ENCODE data around the gene MSI1. TPM values are rescaled to one million over a fixed set of nuclear protein-coding genes. Genes with fewer than 3 reads are reported as not detected.

Gene MSI1
- not detected for polyA plus RNA-seq

DNA sequence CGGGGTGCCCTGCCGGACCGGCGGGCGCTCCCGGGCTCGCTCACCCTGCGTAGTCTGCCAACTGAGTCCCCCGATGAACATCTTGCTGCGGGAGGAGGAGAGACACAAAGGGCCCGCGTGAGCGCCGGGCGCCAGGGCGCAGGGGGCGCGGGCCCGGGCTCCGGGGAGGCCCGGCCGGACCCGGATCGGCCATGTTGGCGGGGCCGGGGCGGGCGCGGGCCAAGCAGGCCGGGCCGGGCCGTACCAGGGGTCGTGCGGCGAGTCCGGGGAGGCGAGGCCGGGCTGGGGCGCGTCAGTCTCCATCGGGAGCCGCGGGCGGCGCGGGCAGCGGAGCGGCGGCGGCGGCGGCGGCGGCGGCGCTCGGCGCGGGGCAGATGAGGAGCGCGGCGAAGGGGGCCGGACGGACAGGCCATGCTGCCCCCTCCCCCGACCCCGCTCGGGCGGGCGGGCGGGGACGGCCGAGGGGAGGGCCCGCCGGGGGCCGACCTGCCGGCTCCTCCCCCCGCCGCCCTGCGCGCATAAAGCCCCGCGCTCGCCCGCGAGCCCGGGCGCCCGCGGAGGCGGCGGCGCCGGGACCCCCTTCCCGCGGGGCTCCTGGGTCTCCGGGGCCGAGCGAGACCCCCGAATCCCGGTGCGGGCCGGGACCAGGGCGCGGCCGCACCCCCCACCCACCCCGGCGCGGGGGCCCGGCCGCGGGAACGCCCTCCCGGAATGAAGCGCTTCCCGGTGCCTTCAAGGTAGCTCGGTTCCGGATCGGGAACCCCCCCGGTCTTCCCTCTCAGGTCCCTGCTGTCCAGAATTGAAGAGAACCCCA lies at the start of gene MSI1:
TSS of gene MSI1 (minus strand) at position 376 of the 814 bp plus-strand sequence. CDS start at position 303, 73 bp downstream.
- no peak within 1 kb of the TSS for H3K27ac Mint-ChIP-seq
- peaks cover 1% of the 10 kb centered on the region for H3K36me3 Mint-ChIP-seq
- H3K27me3 Mint-ChIP-seq = peaks cover 57% of the 10 kb centered on the region
- H3K4me3 Mint-ChIP-seq = peak within 1 kb of the TSS; percentile 75 to 86 (median 78)
- H3K4me1 Mint-ChIP-seq = peaks cover 1 to 9% (median 8%) of the 10 kb centered on the region in 3 donors
- H3K9me3 Mint-ChIP-seq = no peaks in the 10 kb centered on the region

DNA sequence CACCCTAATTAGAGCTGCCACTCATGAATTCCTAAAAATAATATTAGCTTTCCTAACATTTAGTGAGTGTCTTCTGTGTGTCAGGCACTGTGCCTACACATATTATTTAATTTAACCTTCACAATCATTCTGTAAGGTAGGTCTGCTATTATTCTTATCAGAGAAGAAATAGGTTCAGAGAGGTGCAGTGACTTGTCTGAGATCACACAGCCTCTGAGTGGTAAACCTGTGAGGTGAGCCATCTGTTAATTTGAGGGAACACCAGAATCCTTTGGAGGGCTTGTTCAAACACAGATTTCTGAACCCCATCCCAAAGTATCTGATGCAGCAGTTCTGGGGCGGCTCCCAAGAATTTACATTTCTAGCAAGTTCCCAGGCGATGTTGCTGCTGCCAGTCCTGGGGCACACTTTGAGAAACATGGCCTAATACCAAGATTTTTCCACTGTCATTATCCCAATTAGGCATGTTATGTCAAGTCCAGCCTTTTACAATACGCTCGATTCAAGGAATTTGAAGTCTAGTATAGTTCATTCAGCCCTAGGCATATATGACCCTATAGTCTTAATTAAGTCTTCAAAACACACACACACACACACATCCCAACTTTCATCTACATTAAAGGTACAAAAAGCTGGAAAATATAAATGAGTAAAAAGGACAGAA lies 49.1 kb upstream of the MSI1 start:
- H3K36me3 Mint-ChIP-seq = no peaks in the 10 kb centered on the region
- H3K4me1 Mint-ChIP-seq = peaks cover 0 to 2% (median 0%) of the 10 kb centered on the region in 3 donors
- no peaks in the 10 kb centered on the region for H3K9me3 Mint-ChIP-seq
- peaks cover 8% of the 10 kb centered on the region for H3K27me3 Mint-ChIP-seq
- peak overlapping the region in 1 of 3 donors; percentile 73 for H3K27ac Mint-ChIP-seq
- H3K4me3 Mint-ChIP-seq = no peak overlapping the region

DNA sequence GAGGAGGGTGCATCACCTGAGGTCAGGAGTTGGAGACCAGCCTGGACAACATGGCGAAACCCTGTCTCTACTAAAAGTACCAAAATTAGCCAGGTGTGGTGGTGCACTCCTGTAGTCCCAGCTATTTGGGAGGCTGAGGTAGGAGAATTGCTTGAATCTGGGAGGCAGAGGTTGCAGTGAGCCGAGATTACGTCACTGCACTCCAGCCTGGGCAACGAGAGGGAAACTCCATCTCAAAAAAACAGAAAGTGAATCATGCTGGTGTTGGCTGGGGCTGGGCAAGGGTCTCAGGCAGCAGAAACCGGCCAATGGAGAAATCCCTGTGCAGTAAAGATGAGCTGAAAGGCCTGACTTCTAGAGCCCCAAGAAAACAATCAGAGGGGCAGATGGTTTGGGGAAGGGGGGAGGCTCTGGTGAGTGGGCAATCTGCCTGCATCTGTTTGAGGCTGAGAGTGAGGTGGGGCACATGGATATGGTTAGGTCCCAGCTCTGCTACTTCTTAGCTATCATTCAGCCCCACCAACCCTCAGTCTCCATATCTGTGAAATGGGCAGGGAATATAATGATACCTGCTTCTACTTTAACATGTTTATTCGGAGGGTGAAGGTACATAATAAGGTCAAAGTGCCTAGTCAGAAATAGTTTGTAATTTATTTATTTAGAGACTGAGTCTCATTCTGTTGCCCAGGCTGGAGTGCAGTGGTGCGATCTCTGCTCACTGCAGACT lies 47.7 kb upstream of the MSI1 start:
- peaks cover 8% of the 10 kb centered on the region for H3K27me3 Mint-ChIP-seq
- no peaks in the 10 kb centered on the region for H3K9me3 Mint-ChIP-seq
- no peak overlapping the region for H3K27ac Mint-ChIP-seq
- H3K36me3 Mint-ChIP-seq = no peaks in the 10 kb centered on the region
- H3K4me1 Mint-ChIP-seq = peaks cover 0 to 2% (median 0%) of the 10 kb centered on the region in 3 donors
- no peak overlapping the region for H3K4me3 Mint-ChIP-seq

DNA sequence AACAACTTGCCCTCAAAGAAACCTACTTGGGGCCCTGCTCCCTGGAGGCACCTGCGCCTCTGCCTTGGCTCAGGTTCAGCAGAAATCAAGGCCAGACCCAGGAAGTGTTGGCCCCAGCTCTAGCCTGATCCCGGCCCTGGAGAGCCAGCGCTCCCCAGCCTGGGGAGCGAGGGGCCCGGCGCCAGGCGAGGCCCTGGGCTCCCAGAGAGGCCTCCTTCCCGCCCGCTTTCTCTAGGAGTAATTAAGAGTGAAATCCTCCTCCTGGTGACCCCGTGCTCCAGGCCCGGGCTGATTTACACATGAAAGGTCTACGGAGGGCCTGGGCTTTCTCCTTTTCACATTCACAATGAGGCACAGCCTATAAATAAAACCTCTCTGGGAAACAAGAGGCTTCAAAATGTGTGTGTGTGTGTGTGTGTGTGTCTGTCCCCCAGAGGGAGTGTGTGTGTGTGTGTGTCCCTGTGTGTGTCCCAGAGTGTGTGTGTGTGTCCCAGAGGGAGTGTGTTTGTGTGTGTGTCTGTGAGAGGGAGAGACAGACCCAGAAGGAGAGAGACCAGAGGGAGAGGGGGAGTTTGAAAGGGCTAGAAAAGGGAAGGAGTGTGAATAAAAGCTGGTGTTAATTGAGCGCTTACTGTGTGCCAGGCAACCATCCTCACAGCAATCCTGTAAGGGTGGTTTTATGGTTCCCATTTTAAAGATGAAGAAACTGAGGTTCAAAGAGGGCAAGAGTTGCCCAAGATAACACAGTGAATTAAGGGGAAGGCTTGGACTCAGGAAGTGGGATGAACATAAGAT lies 45.1 kb upstream of the MSI1 start:
- Mint-ChIP-seq H3K4me1 (peaks cover 0 to 2% (median 0%) of the 10 kb centered on the region in 3 donors), H3K27ac (peak overlapping the region in 1 of 3 donors; percentile 43), H3K27me3 (peaks cover 11% of the 10 kb centered on the region), H3K4me3 (no peak overlapping the region), H3K9me3 (no peaks in the 10 kb centered on the region), H3K36me3 (no peaks in the 10 kb centered on the region)

DNA sequence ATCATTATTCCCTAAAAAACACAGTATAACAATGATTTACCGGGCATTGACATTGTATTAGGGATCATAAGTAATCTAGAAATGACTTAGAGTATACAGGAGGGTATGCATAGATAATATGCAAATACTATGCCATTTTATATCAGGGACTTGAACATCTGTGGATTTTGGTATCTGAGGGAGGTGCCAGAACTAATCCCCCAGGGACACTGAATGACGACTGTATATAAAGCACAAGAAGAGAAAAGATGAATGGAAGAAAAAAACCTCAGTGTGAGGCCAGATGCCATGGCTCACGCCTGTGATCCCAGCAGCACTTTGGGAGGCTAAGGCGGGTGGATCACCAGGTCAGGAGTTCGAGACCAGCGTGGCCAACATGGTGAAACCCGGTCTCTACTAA lies 43.5 kb upstream of the MSI1 start:
- Mint-ChIP-seq H3K9me3 (no peaks in the 10 kb centered on the region), H3K27me3 (peaks cover 13% of the 10 kb centered on the region), H3K27ac (no peak overlapping the region), H3K4me1 (peaks cover 0 to 2% (median 0%) of the 10 kb centered on the region in 3 donors), H3K4me3 (no peak overlapping the region), H3K36me3 (no peaks in the 10 kb centered on the region)

DNA sequence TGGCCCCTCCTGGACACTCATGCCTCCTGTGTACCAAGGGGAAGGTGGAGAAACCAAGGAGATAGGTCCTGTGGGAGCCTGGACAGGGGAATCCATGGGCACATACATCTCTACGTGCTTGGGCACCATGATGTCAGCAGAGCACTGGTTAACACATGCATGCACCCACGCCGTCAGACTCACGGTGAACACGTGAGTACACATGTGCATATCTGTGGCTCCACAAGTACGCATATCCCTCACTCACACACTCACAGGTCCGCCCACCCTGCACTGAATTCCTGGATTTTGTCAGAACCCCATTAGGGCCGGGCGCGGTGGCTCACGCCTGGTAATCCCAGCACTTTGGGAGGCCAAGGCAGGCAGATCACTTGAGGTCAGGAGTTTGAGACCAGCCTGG lies 39.8 kb upstream of the MSI1 start:
- no peak overlapping the region for H3K27ac Mint-ChIP-seq
- H3K27me3 Mint-ChIP-seq = peaks cover 14% of the 10 kb centered on the region
- no peaks in the 10 kb centered on the region for H3K36me3 Mint-ChIP-seq
- H3K4me3 Mint-ChIP-seq = no peak overlapping the region
- no peaks in the 10 kb centered on the region for H3K4me1 Mint-ChIP-seq
- no peaks in the 10 kb centered on the region for H3K9me3 Mint-ChIP-seq

DNA sequence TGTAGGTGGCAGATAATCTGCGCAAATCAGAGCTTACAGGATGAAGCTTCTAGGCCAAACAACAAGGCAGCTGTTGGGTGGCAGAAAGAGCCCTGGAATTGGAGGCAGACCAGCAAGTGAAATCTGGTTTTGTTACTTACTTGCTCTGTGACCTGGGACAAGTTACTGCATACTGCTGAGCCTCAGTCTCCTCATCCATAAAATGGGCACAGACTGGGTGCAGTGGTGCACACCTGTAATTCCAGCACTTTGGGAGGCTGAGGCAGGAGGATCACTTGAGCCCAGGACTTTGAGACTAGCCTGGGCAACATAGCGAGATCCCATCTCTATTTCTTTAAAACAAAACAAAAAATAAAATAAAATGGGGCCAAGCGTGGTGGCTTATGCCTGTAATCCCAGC lies 37.6 kb upstream of the MSI1 start:
- no peaks in the 10 kb centered on the region for H3K4me1 Mint-ChIP-seq
- no peaks in the 10 kb centered on the region for H3K36me3 Mint-ChIP-seq
- H3K4me3 Mint-ChIP-seq = no peak overlapping the region
- peaks cover 24% of the 10 kb centered on the region for H3K27me3 Mint-ChIP-seq
- H3K9me3 Mint-ChIP-seq = peaks cover 0 to 2% (median 0%) of the 10 kb centered on the region in 3 donors
- no peak overlapping the region for H3K27ac Mint-ChIP-seq

DNA sequence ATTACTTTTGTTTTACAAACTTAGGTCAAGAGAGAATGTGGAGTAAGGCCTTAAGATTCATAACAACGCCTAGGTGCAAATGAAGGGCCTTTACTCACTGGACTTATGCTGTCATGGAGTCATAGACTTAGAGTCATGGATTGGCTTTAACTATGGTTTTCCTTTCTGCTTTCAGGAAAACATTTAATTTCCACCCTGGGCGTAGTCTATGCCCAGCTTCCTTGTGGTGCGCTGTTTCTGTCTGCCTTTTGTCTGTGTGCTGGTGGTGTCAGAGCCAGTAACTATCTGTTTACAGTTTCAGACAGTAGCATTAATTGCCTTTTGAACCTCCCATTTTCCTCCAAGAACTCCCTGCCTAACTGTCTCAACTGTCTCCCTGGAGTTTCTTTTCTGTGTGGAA lies 37.1 kb upstream of the MSI1 start:
- Mint-ChIP-seq H3K36me3 (no peaks in the 10 kb centered on the region), H3K9me3 (peaks cover 0 to 2% (median 0%) of the 10 kb centered on the region in 3 donors), H3K27me3 (peaks cover 22% of the 10 kb centered on the region), H3K27ac (no peak overlapping the region), H3K4me3 (no peak overlapping the region), H3K4me1 (no peaks in the 10 kb centered on the region)

DNA sequence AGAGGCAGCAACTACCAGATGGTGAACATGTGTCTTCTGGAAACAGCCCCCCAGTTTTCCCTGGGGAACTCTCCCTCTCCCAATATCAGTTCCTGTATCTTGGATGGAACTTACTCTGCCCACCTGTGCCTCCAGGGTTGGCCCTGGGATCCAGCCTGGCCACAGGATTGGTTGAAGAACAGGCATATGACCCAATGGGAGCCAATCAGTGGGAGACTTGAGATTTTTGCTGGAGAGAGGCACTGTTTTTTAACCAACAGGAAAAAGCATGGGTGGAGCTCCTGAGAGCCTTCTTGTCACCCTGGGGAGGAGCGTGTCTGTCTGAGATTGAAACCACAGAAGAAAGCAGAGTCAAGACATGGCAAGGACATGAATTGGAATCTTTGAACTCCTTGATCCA lies 35.3 kb upstream of the MSI1 start:
- H3K4me3 Mint-ChIP-seq = no peak overlapping the region
- no peaks in the 10 kb centered on the region for H3K36me3 Mint-ChIP-seq
- H3K27me3 Mint-ChIP-seq = peaks cover 23% of the 10 kb centered on the region
- H3K4me1 Mint-ChIP-seq = peaks cover 0 to 3% (median 0%) of the 10 kb centered on the region in 3 donors
- H3K27ac Mint-ChIP-seq = no peak overlapping the region
- peaks cover 0 to 4% (median 2%) of the 10 kb centered on the region in 3 donors for H3K9me3 Mint-ChIP-seq

DNA sequence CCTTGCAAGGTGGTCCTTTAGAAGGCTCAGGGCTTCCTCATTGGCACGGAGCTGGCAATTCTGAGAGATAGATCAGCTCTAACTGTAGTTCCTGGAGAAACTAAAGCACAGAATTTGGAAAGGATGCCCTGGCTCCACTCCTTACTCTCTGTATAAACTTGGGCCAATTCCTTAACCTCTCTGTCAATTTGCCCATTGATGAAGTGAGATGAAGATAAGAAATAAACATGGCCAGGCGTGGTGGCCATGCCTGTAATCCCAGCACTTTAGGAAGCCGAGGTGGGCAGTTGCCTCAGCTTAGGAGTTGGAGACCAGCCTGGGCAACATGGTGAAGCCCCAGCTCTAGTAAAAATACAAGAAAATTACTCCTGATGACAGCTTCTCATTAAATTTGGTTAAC lies 34.9 kb upstream of the MSI1 start:
- no peak overlapping the region for H3K27ac Mint-ChIP-seq
- peaks cover 0 to 3% (median 0%) of the 10 kb centered on the region in 3 donors for H3K4me1 Mint-ChIP-seq
- H3K36me3 Mint-ChIP-seq = no peaks in the 10 kb centered on the region
- H3K9me3 Mint-ChIP-seq = peaks cover 0 to 4% (median 2%) of the 10 kb centered on the region in 3 donors
- H3K4me3 Mint-ChIP-seq = no peak overlapping the region
- H3K27me3 Mint-ChIP-seq = peaks cover 25% of the 10 kb centered on the region

DNA sequence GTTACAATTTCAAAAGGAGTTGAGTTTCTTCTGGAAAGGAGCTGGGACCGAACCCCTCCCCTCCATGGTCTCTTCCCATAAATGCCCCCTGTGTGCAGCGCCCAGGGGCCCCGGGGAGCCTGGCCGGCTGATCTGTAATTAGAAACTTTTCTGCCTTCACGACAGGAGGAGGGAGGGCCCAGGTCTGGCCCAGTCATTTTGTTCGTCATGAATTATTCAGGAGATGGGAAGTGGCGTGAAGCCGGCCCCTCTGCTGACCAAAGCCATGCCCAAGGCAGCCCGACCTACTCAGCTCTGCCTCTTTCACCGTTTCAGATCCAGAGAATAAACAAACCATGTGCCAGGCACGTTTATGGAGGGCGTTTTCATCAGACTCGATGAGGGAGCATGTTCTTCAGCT lies 33.3 kb upstream of the MSI1 start:
- H3K4me1 Mint-ChIP-seq = peaks cover 0 to 3% (median 0%) of the 10 kb centered on the region in 3 donors
- no peak overlapping the region for H3K27ac Mint-ChIP-seq
- H3K9me3 Mint-ChIP-seq = peaks cover 0 to 4% (median 2%) of the 10 kb centered on the region in 3 donors
- H3K4me3 Mint-ChIP-seq = peak overlapping the region in 1 of 4 donors; percentile 53
- no peaks in the 10 kb centered on the region for H3K36me3 Mint-ChIP-seq
- peaks cover 27% of the 10 kb centered on the region for H3K27me3 Mint-ChIP-seq

DNA sequence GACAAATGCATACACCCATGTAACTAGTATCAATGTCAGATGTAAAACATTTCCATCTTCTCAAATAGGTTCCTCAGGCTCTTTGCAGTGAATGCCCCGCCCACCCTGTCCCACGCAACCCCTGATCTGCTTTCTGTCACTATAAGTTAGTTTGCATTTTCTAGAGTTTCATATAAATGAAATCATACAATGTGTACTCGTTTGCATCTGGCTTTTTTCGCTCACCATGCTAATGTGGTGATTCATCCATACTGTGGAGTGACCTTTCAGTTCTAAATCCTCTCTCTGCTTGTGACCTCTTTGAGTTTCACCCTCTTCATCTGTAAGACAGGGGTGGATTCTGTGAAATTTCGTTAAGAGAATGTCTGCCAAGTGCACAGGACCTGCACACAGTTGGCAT lies 30.6 kb upstream of the MSI1 start:
- Mint-ChIP-seq H3K4me1 (peaks cover 0 to 3% (median 0%) of the 10 kb centered on the region in 3 donors), H3K27ac (no peak overlapping the region), H3K9me3 (peaks cover 0 to 4% (median 4%) of the 10 kb centered on the region in 3 donors), H3K4me3 (no peak overlapping the region), H3K36me3 (no peaks in the 10 kb centered on the region), H3K27me3 (peaks cover 32% of the 10 kb centered on the region)

DNA sequence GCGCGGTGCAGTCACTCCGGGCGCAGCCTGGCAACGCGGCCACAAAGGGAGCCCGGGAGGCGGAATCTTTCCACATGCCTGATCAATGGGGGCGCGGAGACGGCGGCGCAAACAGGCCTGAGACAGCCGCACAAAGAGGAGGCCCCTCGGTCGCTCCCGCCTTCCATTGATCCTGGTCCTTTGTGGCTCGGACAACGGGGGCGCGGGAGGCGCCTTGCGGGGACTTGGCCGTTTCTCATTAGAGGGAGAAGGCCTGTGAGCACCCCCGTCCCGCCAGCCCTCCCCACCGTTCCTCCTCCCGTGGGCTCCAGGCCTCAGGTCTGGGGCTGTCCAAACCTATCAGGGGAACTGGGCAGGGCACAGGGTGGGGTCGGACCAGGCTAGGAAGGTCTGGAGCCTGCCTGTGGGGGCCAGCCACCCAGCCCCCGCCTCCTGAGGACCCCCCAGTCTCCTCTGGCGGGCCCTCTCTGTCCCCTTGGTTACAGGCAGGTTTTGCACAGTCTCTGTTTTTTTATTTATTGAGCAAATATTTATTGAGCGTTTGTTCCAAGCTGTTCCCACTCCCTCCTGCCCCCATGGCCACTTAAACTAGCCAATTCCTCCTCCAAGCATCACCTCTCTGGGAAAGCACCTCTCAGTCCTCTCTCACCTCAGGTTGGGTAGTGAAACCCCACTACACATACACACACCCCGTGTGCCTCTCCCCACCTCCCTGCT lies 29.0 kb upstream of the MSI1 start:
- Mint-ChIP-seq H3K4me3 (no peak overlapping the region), H3K27me3 (peaks cover 24% of the 10 kb centered on the region), H3K4me1 (peaks cover 0 to 3% (median 0%) of the 10 kb centered on the region in 3 donors), H3K9me3 (peaks cover 0 to 4% (median 4%) of the 10 kb centered on the region in 3 donors), H3K36me3 (no peaks in the 10 kb centered on the region), H3K27ac (no peak overlapping the region)

Data from IgD-negative memory B cell (primary cell).